ENCODE results near the gene ERVFRD-1.

GRCh38 chr6:11123978-11124377 is 12.5 kb upstream of the ERVFRD-1 start:
- TF ChIP-seq CTCF (IDR thresholded peaks at IDR 0.05; ENCODE audit: low read length) (no peak), EZH2 (IDR thresholded peaks at IDR 0.05; ENCODE audit: borderline replicate concordance, low read length) (no peak)

All from OCI-LY1 (cell line).